HG02571 (cell line): ENCODE data around the gene DHCR7.

Source experiments
- ATAC-seq: cut with Tn5 transposase; IDR thresholded peaks from one replicate; pipeline ENCODE4 v1.9.1; 2021; ENCODE audit warnings: mild to moderate bottlenecking, moderate library complexity; ENCODE audit not compliant: unreplicated experiment

DHCR7 gene

GRCh38 chr11:71459076-71459766 is 11.0 kb upstream of the DHCR7 start:
- ATAC-seq, result no peak

- no peak for ATAC-seq
These were observed 10.2 kb upstream of the DHCR7 start for GRCh38 chr11:71458146-71459070.

GRCh38 chr11:71456831-71457230 is 8.6 kb upstream of the DHCR7 start:
- ATAC-seq, result no peak

- ATAC-seq, result no peak
These were observed 8.1 kb upstream of the DHCR7 start for GRCh38 chr11:71456294-71456693.

- no peak for ATAC-seq
These were observed 6.4 kb upstream of the DHCR7 start for GRCh38 chr11:71454470-71455113.

- ATAC-seq, result no peak
These were observed 5.7 kb upstream of the DHCR7 start for GRCh38 chr11:71453918-71454304.

GRCh38 chr11:71453037-71453917 is 5.1 kb upstream of the DHCR7 start, which contains the start of gene NADSYN1:
TSS of gene NADSYN1 (plus strand) at chr11:71453203. CDS start at chr11:71453297, 94 bp downstream.
- peak; percentile 52 for ATAC-seq

GRCh38 chr11:71452199-71453036 is 4.2 kb upstream of the DHCR7 start:
- no peak for ATAC-seq

- no peak for ATAC-seq
These were observed 3.5 kb upstream of the DHCR7 start for GRCh38 chr11:71451596-71452198.

GRCh38 chr11:71450939-71451338 is 2.7 kb upstream of the DHCR7 start:
- ATAC-seq, result no peak

- no peak for ATAC-seq
These were observed 2.3 kb upstream of the DHCR7 start for GRCh38 chr11:71450507-71450906.

- no peak for ATAC-seq
These were observed 1.4 kb upstream of the DHCR7 start for GRCh38 chr11:71449596-71449995.

GRCh38 chr11:71447791-71448256 is 369 bp downstream of the DHCR7 start:
- ATAC-seq, result no peak

- ATAC-seq, result no peak
These were observed 1.1 kb downstream of the DHCR7 start for GRCh38 chr11:71446942-71447688.

GRCh38 chr11:71446150-71446549 is 2.0 kb downstream of the DHCR7 start:
- no peak for ATAC-seq

- ATAC-seq, result no peak
These were observed 3.4 kb downstream of the DHCR7 start for GRCh38 chr11:71444811-71445210.

- ATAC-seq, result no peak
These were observed 4.3 kb downstream of the DHCR7 start for GRCh38 chr11:71443736-71444445.

GRCh38 chr11:71442880-71443279 is 5.3 kb downstream of the DHCR7 start:
- ATAC-seq, result no peak
